ENCODE results near the gene RAB3IL1.

- no peak for TF ChIP-seq EP300 (IDR thresholded peaks at IDR 0.05)
- TF ChIP-seq POLR2A (IDR thresholded peaks at IDR 0.05; ENCODE audit: low read depth) = no peak
- no peak for TF ChIP-seq CTCF (IDR thresholded peaks at IDR 0.05)
- no peak for TF ChIP-seq POLR2AphosphoS5 (IDR thresholded peaks at IDR 0.05)
Measured at GRCh38 chr11:61873588-61874376, 43.6 kb downstream of the RAB3IL1 start.
